Measurements from ENCODE around the gene PRR15L. TPM values are rescaled to one million over a fixed set of nuclear protein-coding genes. Genes with fewer than 3 reads are reported as not detected.

The PRR15L gene
- total RNA-seq, 1 experiment from 2014 or later, result not detected

DNA sequence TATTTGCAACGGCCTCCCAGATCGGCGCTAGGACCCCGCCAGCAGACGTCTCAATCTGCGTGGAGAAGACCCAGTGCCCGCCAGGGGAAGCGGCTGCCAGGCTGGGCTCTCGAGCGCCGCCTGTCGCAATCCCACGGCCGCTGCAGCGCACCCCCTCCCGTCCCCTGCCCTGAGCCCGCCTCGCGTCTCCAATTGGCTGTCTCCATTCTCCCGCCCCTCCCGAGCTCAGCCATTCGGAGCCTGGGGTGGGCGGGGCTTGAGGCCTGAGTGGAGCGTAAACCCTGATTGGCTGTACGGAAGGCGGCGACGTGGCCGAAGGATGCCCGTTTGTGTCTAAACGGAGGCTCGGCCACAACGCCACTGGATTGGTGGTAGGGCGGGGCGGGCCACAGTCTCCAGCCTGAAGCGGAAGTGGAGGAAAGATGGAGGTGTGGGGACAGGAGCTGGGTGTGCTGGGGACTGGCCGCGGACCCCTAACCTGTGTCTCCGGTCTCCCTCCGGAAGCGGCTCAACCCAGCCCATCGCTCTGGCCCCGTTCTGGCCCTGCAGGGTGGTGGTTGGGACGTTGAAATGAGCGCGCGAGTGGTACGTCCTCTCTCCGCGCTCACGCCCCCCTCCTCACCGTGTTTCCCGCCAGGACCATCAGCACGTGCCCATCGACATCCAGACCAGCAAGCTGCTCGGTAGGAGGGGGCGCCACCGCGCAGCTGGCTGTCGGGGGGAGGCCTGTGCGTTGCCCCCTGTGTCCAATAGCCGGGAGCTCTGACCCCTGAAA, 13.2 kb upstream of the PRR15L start, which contains the start of gene CDK5RAP3:
TSS of gene CDK5RAP3 (plus strand) at position 389 of the 775 bp plus-strand sequence. CDS start at position 423, 34 bp downstream.
- Histone ChIP-seq H3K9me3 (ENCODE audit: control insufficient read depth, low read depth, low read length) (no peaks in the 10 kb centered on the region), H3K18ac (ENCODE audit: insufficient read length, low read depth, low read length) (peak within 1 kb of the TSS; percentile 91), H3K27me3 (ENCODE audit: insufficient read depth, low read length) (no peaks in the 10 kb centered on the region), H2BK15ac (ENCODE audit: low read depth, low read length) (no peak within 1 kb of the TSS), H3K79me1 (ENCODE audit: insufficient read depth, low read depth, low read length, poor library complexity, severe bottlenecking) (no peaks in the 10 kb centered on the region), H3K23ac (ENCODE audit: insufficient read length, low read depth, low read length) (no peak within 1 kb of the TSS), H2BK12ac (ENCODE audit: insufficient read length, low read depth, low read length) (no peak within 1 kb of the TSS), H3K56ac (ENCODE audit: insufficient read length, low read depth, low read length) (no peak within 1 kb of the TSS), H2AK5ac (ENCODE audit: insufficient read length, low read length) (no peak within 1 kb of the TSS), H4K91ac (ENCODE audit: insufficient read length, low read depth, low read length) (no peak within 1 kb of the TSS), H3K4me2 (ENCODE audit: insufficient read depth, insufficient read length, low read length) (peak within 1 kb of the TSS; percentile 65), H2BK20ac (ENCODE audit: low read depth, low read length, poor library complexity, severe bottlenecking) (no peak within 1 kb of the TSS), H3K23me2 (ENCODE audit: insufficient read length, low read depth, low read length, poor library complexity, severe bottlenecking) (peaks cover 2% of the 10 kb centered on the region), H3K14ac (ENCODE audit: insufficient read depth, low read length) (peak within 1 kb of the TSS; percentile 92; the same call in 1 of the 2 replicates), H3K4me1 (ENCODE audit: insufficient read depth, low read length) (no peaks in the 10 kb centered on the region), H3K4ac (ENCODE audit: low read depth, low read length) (no peak within 1 kb of the TSS), H4K8ac (replicated peaks; ENCODE audit: insufficient read length, low read depth, low read length) (no peak within 1 kb of the TSS), H3K9ac (ENCODE audit: extremely low read depth, insufficient read length, low read length) (peak within 1 kb of the TSS; percentile 29), H3K27ac (ENCODE audit: insufficient read length, low read depth, low read length) (no peak within 1 kb of the TSS), H4K5ac (ENCODE audit: insufficient read length, low read depth, low read length) (no peak within 1 kb of the TSS), H2AFZ (ENCODE audit: low read length) (peak within 1 kb of the TSS; percentile 91), H2BK5ac (ENCODE audit: insufficient read length, low read length) (no peak within 1 kb of the TSS), H4K20me1 (ENCODE audit: control insufficient read depth, insufficient read depth, insufficient read length) (no peaks in the 10 kb centered on the region), H3K79me2 (ENCODE audit: insufficient read depth, low read length) (no peaks in the 10 kb centered on the region), H2BK120ac (ENCODE audit: low read depth, low read length, poor library complexity, severe bottlenecking) (no peak within 1 kb of the TSS), H3T11ph (ENCODE audit: low read length) (no peak within 1 kb of the TSS)
- TF ChIP-seq, protein P1, sequence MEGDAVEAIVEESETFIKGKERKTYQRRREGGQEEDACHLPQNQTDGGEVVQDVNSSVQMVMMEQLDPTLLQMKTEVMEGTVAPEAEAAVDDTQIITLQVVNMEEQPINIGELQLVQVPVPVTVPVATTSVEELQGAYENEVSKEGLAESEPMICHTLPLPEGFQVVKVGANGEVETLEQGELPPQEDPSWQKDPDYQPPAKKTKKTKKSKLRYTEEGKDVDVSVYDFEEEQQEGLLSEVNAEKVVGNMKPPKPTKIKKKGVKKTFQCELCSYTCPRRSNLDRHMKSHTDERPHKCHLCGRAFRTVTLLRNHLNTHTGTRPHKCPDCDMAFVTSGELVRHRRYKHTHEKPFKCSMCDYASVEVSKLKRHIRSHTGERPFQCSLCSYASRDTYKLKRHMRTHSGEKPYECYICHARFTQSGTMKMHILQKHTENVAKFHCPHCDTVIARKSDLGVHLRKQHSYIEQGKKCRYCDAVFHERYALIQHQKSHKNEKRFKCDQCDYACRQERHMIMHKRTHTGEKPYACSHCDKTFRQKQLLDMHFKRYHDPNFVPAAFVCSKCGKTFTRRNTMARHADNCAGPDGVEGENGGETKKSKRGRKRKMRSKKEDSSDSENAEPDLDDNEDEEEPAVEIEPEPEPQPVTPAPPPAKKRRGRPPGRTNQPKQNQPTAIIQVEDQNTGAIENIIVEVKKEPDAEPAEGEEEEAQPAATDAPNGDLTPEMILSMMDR (conservative IDR thresholded peaks at IDR 0.05), result peak; percentile 96
- H3K27me3 Mint-ChIP-seq (ENCODE audit: low read depth), result peaks cover 11% of the 10 kb centered on the region; the same call in 1 of the 2 replicates
- peak; percentile 100 for DNase-seq
- peaks cover 9 to 13% of the 10 kb centered on the region in 2 experiments for H3K4me1 Mint-ChIP-seq
- WGBS (ENCODE audit: extremely low coverage, insufficient read length, low lambda C conversion rate), result no CpG with 5 or more reads among the region's 62 CpGs
- H3K9me3 Mint-ChIP-seq, result no peaks in the 10 kb centered on the region
- peaks cover 12 to 29% (median 28%) of the 10 kb centered on the region in 3 experiments; a peak in 6 of 7 replicates for H3K36me3 Mint-ChIP-seq (ENCODE audit: insufficient read depth in 1 of 3, low read depth in 3 of 3)
- peak within 1 kb of the TSS; percentile 95 to 98 (median 98) for H3K27ac Mint-ChIP-seq
- peak within 1 kb of the TSS; percentile 89 to 91 for H3K4me3 Mint-ChIP-seq
